GM12873 (cell line): ENCODE measurements around the gene PSMD11.

Experiments
- CTCF ChIP-seq: IDR thresholded peaks from 2 replicates; pipeline ENCODE4 v1.5.1; 2012; ENCODE audit warnings: low read depth, mild to moderate bottlenecking, moderate library complexity, low read length, control low read depth; ENCODE audit not compliant: insufficient read depth; ENCODE audit errors: missing control alignments

Gene PSMD11

GRCh38 chr17:32452281-32452680 is 8.0 kb downstream of the PSMD11 start:
- no peak for TF ChIP-seq CTCF

- no peak for TF ChIP-seq CTCF
These were observed 9.1 kb downstream of the PSMD11 start for GRCh38 chr17:32453370-32453769.

GRCh38 chr17:32458371-32458770 is 14.1 kb downstream of the PSMD11 start:
- TF ChIP-seq CTCF = no peak

GRCh38 chr17:32460054-32460453 is 15.7 kb downstream of the PSMD11 start:
- TF ChIP-seq CTCF = no peak

- TF ChIP-seq CTCF = no peak
These were observed 17.2 kb downstream of the PSMD11 start for GRCh38 chr17:32461498-32461852.

- TF ChIP-seq CTCF = peak; percentile 65
These were observed 17.7 kb downstream of the PSMD11 start for GRCh38 chr17:32461853-32462617.

- no peak for TF ChIP-seq CTCF
These were observed 19.0 kb downstream of the PSMD11 start for GRCh38 chr17:32463304-32463703.

- no peak for TF ChIP-seq CTCF
These were observed 20.1 kb downstream of the PSMD11 start for GRCh38 chr17:32464374-32464773.
